Astrocyte (in vitro differentiated cells and primary cell): Measurements from ENCODE around the gene KIAA1217. TPM values are rescaled to one million over a fixed set of nuclear protein-coding genes. Genes with fewer than 3 reads are reported as not detected.

ENCODE experiments used
- DNase-seq: peaks from one replicate; pipeline ENCODE4 v3.0.0-alpha.2; 2010; ENCODE audit warnings: low read depth
- FAIRE-seq: peaks from 2 replicates; lab custom pipeline; 2011; peaks lifted over from hg19 to GRCh38; lab: Jason Lieb, UNC
- H2AFZ ChIP-seq: 2 replicates; pipeline ENCODE4 v1.6.0; 2012; ENCODE audit warnings: low read depth, low read length, inconsistent platforms
- H3K27ac ChIP-seq: 2 replicates; pipeline ENCODE4 v1.5.1; 2011; ENCODE audit warnings: low read depth, low read length, inconsistent platforms
- H3K27me3 ChIP-seq: 2 replicates; pipeline ENCODE4 v1.6.0; 2011; ENCODE audit warnings: low read length, inconsistent platforms; ENCODE audit not compliant: insufficient read depth
- H3K36me3 ChIP-seq: 2 replicates; pipeline ENCODE4 v1.5.1; 2011; ENCODE audit warnings: low read length, inconsistent platforms; ENCODE audit not compliant: insufficient read depth
- H3K4me1 ChIP-seq: 2 replicates; pipeline ENCODE4 v1.5.1; 2011; ENCODE audit warnings: low read length, inconsistent platforms; ENCODE audit not compliant: insufficient read depth
- H3K4me2 ChIP-seq: 2 replicates; pipeline ENCODE4 v1.6.0; 2012; ENCODE audit warnings: low read length, inconsistent platforms
- H3K4me3 ChIP-seq: 2 replicates; pipeline ENCODE4 v1.5.1; 2011; ENCODE audit warnings: low read depth, mild to moderate bottlenecking, low read length, inconsistent platforms; ENCODE audit not compliant: insufficient read depth
- H3K79me2 ChIP-seq: 2 replicates; pipeline ENCODE4 v1.6.0; 2012; ENCODE audit warnings: mild to moderate bottlenecking, low read length, inconsistent platforms; ENCODE audit not compliant: insufficient read depth
- H3K9ac ChIP-seq: 2 replicates; pipeline ENCODE4 v1.6.0; 2012; ENCODE audit warnings: mild to moderate bottlenecking, low read length, inconsistent platforms
- H3K9me3 ChIP-seq: 2 replicates; pipeline ENCODE4 v1.5.1; 2012; ENCODE audit warnings: low read depth, mild to moderate bottlenecking, low read length, inconsistent platforms; ENCODE audit not compliant: insufficient read depth
- H4K20me1 ChIP-seq: 2 replicates; pipeline ENCODE4 v1.6.0; 2012; ENCODE audit warnings: low read length, inconsistent platforms; ENCODE audit not compliant: insufficient read depth
- H3K27ac Mint-ChIP-seq: one replicate; pipeline ENCODE4 v1.8.0; 2021; ENCODE audit warnings: mild to moderate bottlenecking, mixed read lengths; ENCODE audit not compliant: unreplicated experiment
- H3K27me3 Mint-ChIP-seq: one replicate; pipeline ENCODE4 v1.8.0; 2021; ENCODE audit warnings: low read depth, mixed read lengths; ENCODE audit not compliant: unreplicated experiment
- H3K36me3 Mint-ChIP-seq: one replicate; pipeline ENCODE4 v1.8.0; 2021; ENCODE audit warnings: low read depth, mixed read lengths; ENCODE audit not compliant: unreplicated experiment
- H3K4me1 Mint-ChIP-seq: one replicate; pipeline ENCODE4 v1.8.0; 2021; ENCODE audit warnings: low read depth, mixed read lengths; ENCODE audit not compliant: unreplicated experiment
- H3K4me3 Mint-ChIP-seq: one replicate; pipeline ENCODE4 v1.8.0; 2021; ENCODE audit warnings: mild to moderate bottlenecking, moderate library complexity, mixed read lengths; ENCODE audit not compliant: unreplicated experiment
- H3K9me3 Mint-ChIP-seq: one replicate; pipeline ENCODE4 v1.8.0; 2021; ENCODE audit warnings: mild to moderate bottlenecking, mixed read lengths; ENCODE audit not compliant: unreplicated experiment
- CTCF ChIP-seq: IDR thresholded peaks from 2 replicates; pipeline ENCODE4 v1.5.1; 2011; ENCODE audit warnings: low read depth, mild to moderate bottlenecking, inconsistent platforms, low read length, moderate library complexity; ENCODE audit not compliant: insufficient read depth
- EZH2 ChIP-seq: IDR thresholded peaks from 2 replicates; pipeline ENCODE4 v1.6.1; 2012; ENCODE audit warnings: mild to moderate bottlenecking, low read length, inconsistent platforms; ENCODE audit not compliant: insufficient read depth
- total RNA-seq: library from RNA; stranded (reverse); gene quantifications from 2 replicates; pipeline ENCODE4 v1.2.1, GENCODE V29; 2021

The KIAA1217 gene
- total RNA-seq, 1 donor from 2014 or later, result 31.8 TPM

GRCh38 chr10:24215196-24215595, 6.3 kb downstream of the KIAA1217 start:
- H3K4me3 Mint-ChIP-seq, result no peak overlapping the region
- FAIRE-seq, result no peak
- Histone ChIP-seq H3K27ac (no peak overlapping the region), H3K9ac (no peak overlapping the region), H3K27me3 (no peaks in the 10 kb centered on the region), H4K20me1 (peaks cover 13% of the 10 kb centered on the region), H3K4me1 (peaks cover 4% of the 10 kb centered on the region), H3K9me3 (no peaks in the 10 kb centered on the region), H3K4me3 (no peak overlapping the region), H2AFZ (no peak overlapping the region), H3K36me3 (no peaks in the 10 kb centered on the region), H3K79me2 (peaks cover 25% of the 10 kb centered on the region), H3K4me2 (peak overlapping the region; percentile 21)
- TF ChIP-seq EZH2 (no peak), CTCF (no peak)
- H3K27ac Mint-ChIP-seq, result peak overlapping the region; percentile 15
- peaks cover 3% of the 10 kb centered on the region for H3K4me1 Mint-ChIP-seq
- H3K36me3 Mint-ChIP-seq, result peaks cover 7% of the 10 kb centered on the region
- H3K9me3 Mint-ChIP-seq, result no peaks in the 10 kb centered on the region
- H3K27me3 Mint-ChIP-seq, result no peaks in the 10 kb centered on the region
- DNase-seq, result peak; percentile 34

- H3K27ac Mint-ChIP-seq, result no peak overlapping the region
- no peak for FAIRE-seq
Measured at GRCh38 chr10:24215603-24216002, 6.7 kb downstream of the KIAA1217 start.

More at GRCh38 chr10:24215603-24216002, 6.7 kb downstream of the KIAA1217 start:
- Mint-ChIP-seq H3K36me3 (peaks cover 7% of the 10 kb centered on the region), H3K4me1 (peaks cover under 1% of the 10 kb centered on the region), H3K4me3 (no peak overlapping the region), H3K27me3 (no peaks in the 10 kb centered on the region), H3K9me3 (no peaks in the 10 kb centered on the region)
- no peak for TF ChIP-seq CTCF
- no peak for TF ChIP-seq EZH2
- Histone ChIP-seq H4K20me1 (peaks cover 13% of the 10 kb centered on the region), H3K79me2 (peaks cover 25% of the 10 kb centered on the region), H3K27me3 (no peaks in the 10 kb centered on the region), H3K4me2 (no peak overlapping the region), H2AFZ (no peak overlapping the region), H3K9ac (no peak overlapping the region), H3K36me3 (no peaks in the 10 kb centered on the region), H3K27ac (no peak overlapping the region), H3K4me1 (peaks cover under 1% of the 10 kb centered on the region), H3K9me3 (no peaks in the 10 kb centered on the region), H3K4me3 (no peak overlapping the region)
- DNase-seq, result no peak
